ENCODE results near the gene HSPG2.
A peak's percentile ranks its signal among the peaks of the same experiment; 100 is the strongest.

HSPG2 gene

DNA sequence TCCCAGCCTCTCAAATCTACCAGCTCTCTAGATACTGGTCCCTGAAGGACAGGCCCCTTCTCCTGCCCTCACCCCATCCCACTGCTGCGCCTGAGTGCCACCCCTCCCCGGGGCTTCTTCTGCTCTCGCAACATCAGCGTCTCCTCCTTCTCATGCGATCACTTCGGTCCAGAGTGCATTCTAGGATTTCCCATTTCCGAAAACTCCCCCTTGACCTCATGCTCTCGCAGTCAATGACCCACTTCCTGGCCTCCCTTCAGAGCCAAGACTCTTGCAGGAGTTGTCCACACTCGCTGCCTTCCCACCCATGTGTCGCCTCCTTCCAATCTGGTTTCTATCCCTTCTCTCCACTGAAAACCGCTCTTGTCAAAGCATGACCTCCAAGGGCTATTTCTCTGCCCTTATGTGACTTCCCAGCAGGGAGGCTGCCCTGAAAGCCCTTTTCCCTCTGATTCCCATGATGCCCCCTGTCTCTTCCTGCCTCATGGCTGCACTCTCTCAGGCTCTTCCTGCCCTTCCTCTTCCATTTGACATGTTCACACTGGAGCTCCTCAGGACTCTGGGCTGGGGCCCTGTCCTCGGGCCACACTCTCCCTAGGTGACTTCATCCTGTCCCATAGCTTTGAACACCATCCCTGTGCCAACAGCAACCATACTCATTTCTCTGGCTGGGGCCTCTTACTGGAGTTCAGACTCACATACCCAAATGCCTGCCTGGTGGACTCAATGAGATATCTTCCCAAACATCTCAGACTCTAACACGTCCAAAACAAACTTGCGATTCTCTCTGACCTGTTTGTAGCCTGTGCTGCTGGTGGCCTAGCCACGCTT lies 79.1 kb downstream of the HSPG2 start:
- no peak overlapping the region for H3K4me3 ChIP-seq (ENCODE audit: low read depth, low read length)
- no peak for DNase-seq (ENCODE audit: low read depth)
- in situ Hi-C loops (cut with HindIII; ENCODE audit: low sequenced_read_pairs): no loop called here
- TF ChIP-seq, protein P1, sequence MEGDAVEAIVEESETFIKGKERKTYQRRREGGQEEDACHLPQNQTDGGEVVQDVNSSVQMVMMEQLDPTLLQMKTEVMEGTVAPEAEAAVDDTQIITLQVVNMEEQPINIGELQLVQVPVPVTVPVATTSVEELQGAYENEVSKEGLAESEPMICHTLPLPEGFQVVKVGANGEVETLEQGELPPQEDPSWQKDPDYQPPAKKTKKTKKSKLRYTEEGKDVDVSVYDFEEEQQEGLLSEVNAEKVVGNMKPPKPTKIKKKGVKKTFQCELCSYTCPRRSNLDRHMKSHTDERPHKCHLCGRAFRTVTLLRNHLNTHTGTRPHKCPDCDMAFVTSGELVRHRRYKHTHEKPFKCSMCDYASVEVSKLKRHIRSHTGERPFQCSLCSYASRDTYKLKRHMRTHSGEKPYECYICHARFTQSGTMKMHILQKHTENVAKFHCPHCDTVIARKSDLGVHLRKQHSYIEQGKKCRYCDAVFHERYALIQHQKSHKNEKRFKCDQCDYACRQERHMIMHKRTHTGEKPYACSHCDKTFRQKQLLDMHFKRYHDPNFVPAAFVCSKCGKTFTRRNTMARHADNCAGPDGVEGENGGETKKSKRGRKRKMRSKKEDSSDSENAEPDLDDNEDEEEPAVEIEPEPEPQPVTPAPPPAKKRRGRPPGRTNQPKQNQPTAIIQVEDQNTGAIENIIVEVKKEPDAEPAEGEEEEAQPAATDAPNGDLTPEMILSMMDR (IDR thresholded peaks at IDR 0.05; ENCODE audit: low read depth, low read length, missing control alignments): no peak

DNA sequence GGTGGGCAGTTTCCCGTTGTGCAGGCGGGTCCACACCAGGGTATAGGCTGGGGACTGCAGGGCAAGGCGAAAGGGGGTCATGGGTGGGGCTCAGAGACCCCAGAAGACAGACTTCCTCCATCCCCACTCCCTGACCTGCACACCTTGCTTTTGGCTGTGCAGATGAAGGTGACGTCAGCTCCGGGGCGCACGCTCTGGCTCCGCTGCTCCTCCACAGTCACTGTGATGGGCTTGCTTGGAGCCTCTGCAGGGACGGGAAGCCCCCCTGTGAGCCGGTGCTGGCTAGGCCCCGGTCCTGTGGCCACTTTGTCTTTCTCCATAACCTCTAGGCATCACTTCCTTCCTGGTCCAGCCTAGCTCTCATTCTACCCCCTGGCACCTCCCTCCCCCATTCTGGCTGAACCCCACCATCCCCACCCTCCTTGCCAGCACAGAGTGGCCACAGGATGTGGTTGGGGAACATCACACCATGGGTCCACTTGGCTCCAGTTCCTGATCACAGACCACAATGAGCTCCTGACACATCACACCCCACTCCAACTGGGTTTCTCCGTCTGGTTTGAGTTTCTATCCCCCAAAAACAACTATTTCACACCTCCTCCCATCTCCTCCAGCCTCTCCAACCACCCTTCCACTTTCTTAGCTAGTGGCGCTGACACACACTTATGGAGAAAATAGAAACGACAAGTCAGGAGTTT lies 79.8 kb downstream of the HSPG2 start:
- TF ChIP-seq, protein P1 (IDR thresholded peaks at IDR 0.05; ENCODE audit: low read depth, low read length, missing control alignments): no peak
- in situ Hi-C loops (cut with HindIII; ENCODE audit: low sequenced_read_pairs): no loop called here
- DNase-seq (ENCODE audit: low read depth): peak; percentile 57
- H3K4me3 ChIP-seq (ENCODE audit: low read depth, low read length): no peak overlapping the region

DNA sequence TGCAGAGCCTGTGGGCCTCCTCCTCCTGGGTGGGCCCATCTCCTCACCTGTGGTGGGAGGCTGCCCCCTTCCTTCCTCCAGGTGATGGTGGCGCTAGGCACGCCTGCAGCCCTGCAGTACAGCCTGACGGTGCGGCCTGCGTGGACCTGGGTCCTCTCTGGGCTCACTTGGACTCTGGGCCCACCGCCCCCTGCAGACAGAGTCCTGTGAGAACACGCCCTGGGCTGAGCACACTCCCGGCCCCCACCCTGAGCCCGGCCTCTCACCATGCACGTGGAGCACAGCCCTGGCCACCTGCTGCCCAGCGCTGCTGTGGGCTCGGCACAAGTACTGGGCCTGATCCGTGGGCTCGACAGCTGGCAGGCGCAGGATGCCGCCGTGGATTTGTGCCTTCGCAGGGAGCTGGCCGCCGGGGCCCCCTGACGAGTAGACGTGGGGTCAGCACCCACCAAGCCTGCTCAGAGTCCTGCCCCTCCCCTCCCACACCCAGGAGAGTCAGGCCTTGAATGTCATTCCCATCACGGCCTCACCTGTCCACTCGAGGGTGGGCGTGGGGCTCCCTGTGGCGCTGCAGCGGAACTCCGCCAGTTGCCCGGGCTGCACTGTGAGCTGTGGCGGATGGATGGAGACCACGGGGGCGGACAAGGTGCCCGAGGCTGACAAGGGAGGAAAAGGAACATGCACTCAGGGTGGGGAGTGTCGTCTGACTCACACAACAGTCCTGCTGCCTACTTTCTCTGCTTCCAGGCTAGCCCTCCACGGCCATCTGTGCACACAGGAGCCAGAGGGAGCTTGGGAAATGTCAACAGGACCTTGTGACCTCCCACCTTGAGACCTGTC lies 81.6 kb downstream of the HSPG2 start:
- DNase-seq (ENCODE audit: low read depth): no peak
- in situ Hi-C loops (cut with HindIII; ENCODE audit: low sequenced_read_pairs): no loop called here
- H3K4me3 ChIP-seq (ENCODE audit: low read depth, low read length): no peak overlapping the region
- TF ChIP-seq, protein P1 (IDR thresholded peaks at IDR 0.05; ENCODE audit: low read depth, low read length, missing control alignments): no peak

DNA sequence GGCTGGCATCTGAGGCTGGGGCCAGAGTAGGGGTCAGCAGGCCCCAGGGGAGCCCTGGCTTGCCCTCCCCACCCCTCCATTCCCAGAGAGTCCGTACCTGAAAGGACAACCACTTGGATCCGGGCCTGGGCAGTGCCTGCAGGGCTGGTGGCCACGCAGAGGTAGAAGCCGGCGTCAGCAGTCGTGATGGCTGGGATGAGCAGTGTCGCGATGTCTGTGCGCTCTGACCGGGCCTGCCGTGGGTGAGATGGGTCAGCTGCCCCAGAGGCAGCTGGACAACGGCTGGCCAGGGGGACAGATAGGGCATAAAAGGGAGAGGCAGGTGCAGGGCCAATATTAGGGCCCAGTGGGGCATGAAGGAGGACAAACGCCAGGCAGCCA lies 82.4 kb downstream of the HSPG2 start:
- in situ Hi-C loops (cut with HindIII; ENCODE audit: low sequenced_read_pairs): loop anchor here (5.0 kb wide), 1 partner anchor 72 kb away; the partner anchor contains the start of gene USP48
- H3K4me3 ChIP-seq (ENCODE audit: low read depth, low read length): no peak overlapping the region
- TF ChIP-seq, protein P1 (IDR thresholded peaks at IDR 0.05; ENCODE audit: low read depth, low read length, missing control alignments): no peak
- DNase-seq (ENCODE audit: low read depth): no peak

DNA sequence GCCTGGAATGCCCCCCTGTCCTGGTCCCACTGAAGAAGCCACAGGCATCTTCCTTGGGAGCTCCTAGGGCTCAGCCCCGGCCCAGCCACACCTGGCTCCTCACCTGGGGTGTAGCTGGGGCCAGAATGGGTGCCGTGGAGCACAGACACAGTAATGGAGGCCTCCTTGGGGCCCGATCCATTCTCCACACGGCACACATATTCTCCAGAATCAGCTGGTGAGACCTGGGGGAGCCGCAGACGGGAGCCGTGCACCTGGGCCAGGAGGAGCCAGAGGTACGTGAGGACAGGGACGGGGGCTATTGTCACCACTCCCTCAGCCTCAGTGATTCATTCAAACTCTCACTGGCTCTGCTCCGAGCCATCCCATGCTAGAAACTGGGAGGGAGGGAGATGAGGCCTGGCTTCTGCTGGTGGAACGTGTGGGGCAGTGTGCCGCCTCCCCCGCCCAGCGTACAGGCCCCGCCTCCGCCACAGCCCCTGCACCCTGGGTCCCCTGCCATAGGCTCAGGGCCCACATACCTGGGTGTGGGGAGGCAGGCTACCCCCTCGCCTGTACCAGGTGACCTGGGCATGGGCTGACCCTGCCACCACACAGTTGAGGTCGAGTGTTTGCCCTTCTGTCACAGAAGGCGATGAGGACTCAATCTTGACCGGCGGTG lies 82.9 kb downstream of the HSPG2 start:
- no peak overlapping the region for H3K4me3 ChIP-seq (ENCODE audit: low read depth, low read length)
- DNase-seq (ENCODE audit: low read depth): no peak
- TF ChIP-seq, protein P1 (IDR thresholded peaks at IDR 0.05; ENCODE audit: low read depth, low read length, missing control alignments): no peak
- in situ Hi-C loops (cut with HindIII; ENCODE audit: low sequenced_read_pairs): loop anchor here (5.0 kb wide), 1 partner anchor 72 kb away; the partner anchor contains the start of gene USP48

DNA sequence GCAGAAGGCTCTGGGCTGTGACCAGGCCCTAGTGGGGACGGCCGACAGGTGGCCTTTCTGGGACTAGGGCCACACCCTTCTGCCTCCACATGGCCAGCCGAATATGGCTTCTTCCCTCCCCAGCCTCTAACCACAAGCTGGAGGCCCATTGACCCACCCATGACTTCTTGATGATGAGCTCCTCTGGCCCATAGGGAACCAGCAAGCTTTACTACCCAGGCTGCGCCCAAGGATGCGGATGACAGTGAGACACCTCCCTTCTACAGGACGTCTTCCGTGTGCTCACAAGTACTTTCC lies 84.0 kb downstream of the HSPG2 start:
- TF ChIP-seq, protein P1 (IDR thresholded peaks at IDR 0.05; ENCODE audit: low read depth, low read length, missing control alignments): no peak
- in situ Hi-C loops (cut with HindIII; ENCODE audit: low sequenced_read_pairs): loop anchor here (5.0 kb wide), 1 partner anchor 71 kb away; the partner anchor contains the start of gene USP48
- no peak for DNase-seq (ENCODE audit: low read depth)
- H3K4me3 ChIP-seq (ENCODE audit: low read depth, low read length): no peak overlapping the region

Measured in astrocyte of the cerebellum (primary cell).